ENCODE results near the gene FBXL19. TPM values are rescaled to one million over a fixed set of nuclear protein-coding genes. Genes with fewer than 3 reads are reported as not detected.

The FBXL19 gene
- total and polyA plus RNA-seq, 2 of the 8 experiments (the other 6 are each of a cell fraction or from before 2014, with no cell fraction given), result 47.2 to 72.2 TPM

DNA sequence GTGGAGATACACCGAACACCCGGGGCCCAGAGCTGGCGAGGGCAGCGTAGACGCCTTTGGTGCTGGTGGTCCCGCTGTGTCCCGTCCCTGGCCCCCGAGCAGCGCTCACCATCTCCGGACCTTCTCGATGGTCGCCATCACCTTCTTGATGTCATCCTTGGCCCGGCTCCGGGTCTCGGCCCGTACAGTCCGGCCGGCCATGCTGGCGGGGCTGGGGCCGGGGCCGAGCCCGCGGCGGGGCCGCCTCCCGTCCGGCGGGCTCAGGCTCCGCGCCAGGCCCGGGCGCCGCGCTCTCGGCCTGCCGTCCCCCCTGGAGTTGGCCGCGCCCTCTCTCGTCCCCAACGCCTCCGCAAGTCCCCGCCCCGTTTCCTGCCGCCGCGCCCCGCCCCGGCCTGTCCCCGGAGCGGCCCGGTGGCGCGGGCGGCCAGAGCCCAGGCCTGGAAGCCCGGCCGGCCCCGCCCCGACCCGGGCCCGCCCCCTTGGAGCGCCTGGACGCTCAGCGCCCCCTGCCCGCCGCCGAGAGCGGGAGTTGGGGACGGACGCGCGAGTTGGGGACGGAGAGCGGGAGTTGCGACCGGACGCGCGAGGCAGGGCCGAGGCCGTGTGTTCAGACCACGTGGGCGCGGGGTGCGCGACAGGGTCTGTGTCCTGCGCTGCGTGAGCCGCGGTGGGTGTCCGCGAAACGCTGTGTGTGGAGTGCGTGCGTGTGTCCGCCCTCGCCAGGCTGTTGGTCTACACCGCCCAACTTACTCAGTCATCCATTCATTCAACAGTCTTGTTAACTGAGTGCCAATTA, 29.4 kb upstream of the FBXL19 start, which contains the start of gene BCL7C:
BCL7C (minus strand) TSS at position 334 of the 796 bp plus-strand sequence; CDS start at position 201, 133 bp downstream.
- H2BK12ac ChIP-seq (ENCODE audit: low read depth, low read length), result peak within 1 kb of the TSS; percentile 100
- H3K9ac ChIP-seq (replicated peaks in 1 of 4; ENCODE audit: extremely low read depth in 1 of 4, low read depth in 3 of 4, low read length in 3 of 4), result peak within 1 kb of the TSS in 3 of 4 experiments; percentile 54 to 67 (median 63); a peak in 6 of 7 replicates
- WGBS, 2 experiments (ENCODE audit: extremely low coverage in 1 of 2, insufficient coverage in 1 of 2, insufficient read length in 1 of 2, insufficient replicate concordance in 2 of 2, low coverage in 1 of 2, low lambda C conversion rate in 2 of 2, missing lambda C conversion rate in 1 of 2), result 2% methylated on average over 57 of the region's 97 CpGs; no CpG with 5 or more reads in 1 of the 2 experiments
- H4K91ac ChIP-seq (replicated peaks; ENCODE audit: insufficient read length, low read length), result peak within 1 kb of the TSS; percentile 99
- H4K8ac ChIP-seq (ENCODE audit: extremely low read depth, insufficient read depth, low read length), result peak within 1 kb of the TSS; percentile 93
- H4K5ac ChIP-seq (ENCODE audit: insufficient read length, low read depth, low read length), result peak within 1 kb of the TSS; percentile 63
- H3K27me3 ChIP-seq (replicated peaks in 1 of 4; ENCODE audit: control insufficient read depth in 3 of 4, extremely low read depth in 1 of 4, insufficient read depth in 3 of 4, low read length in 3 of 4), result peaks cover 0 to 13% (median 7%) of the 10 kb centered on the region in 4 experiments; a peak in 5 of 7 replicates
- DNase-seq (ENCODE audit: low read depth in 1 of 2, low spot score in 2 of 2) (peak in 1 of 2 experiments; percentile 93), FAIRE-seq (no peak)
- H2BK5ac ChIP-seq (ENCODE audit: low read depth, low read length), result peak within 1 kb of the TSS; percentile 97
- H3K27ac ChIP-seq (ENCODE audit: low read depth, low read length), result no peak within 1 kb of the TSS; the same call in 1 of the 2 replicates
- CTCF ChIA-PET (ENCODE audit: partially characterized antibody), result interaction anchor here (1.0 to 3.2 kb wide), 4 partner anchors 7 to 49 kb away, joined by 3 to 16 read pairs (median 4); no protein-coding TSS in a partner anchor
- H3K4me1 ChIP-seq (replicated peaks in 1 of 4; ENCODE audit: control insufficient read depth in 3 of 4, insufficient read depth in 4 of 4, low read length in 3 of 4), result peaks cover 4 to 13% (median 12%) of the 10 kb centered on the region in 4 experiments
- H4K20me1 ChIP-seq (replicated peaks in 1 of 2; ENCODE audit: control insufficient read depth in 1 of 2, insufficient read depth in 2 of 2, low read length in 2 of 2), result peaks cover 0 to 4% of the 10 kb centered on the region in 2 experiments
- peak within 1 kb of the TSS; percentile 49 to 100 for H3K4me2 ChIP-seq (ENCODE audit: insufficient read depth in 1 of 2, low read depth in 2 of 2, low read length in 2 of 2)
- POLR2A ChIA-PET (ENCODE audit: partially characterized antibody), result interaction anchor here (0.8 to 3.9 kb wide), 10 partner anchors 9 to 117 kb away, joined by 3 to 25 read pairs (median 4); no protein-coding TSS in a partner anchor
- peak within 1 kb of the TSS; percentile 59 for H3K56ac ChIP-seq (replicated peaks; ENCODE audit: insufficient read length, low read depth, low read length)
- 0 out of 2 replicates have a peak within 1 kb of the TSS, but pooled peaks have one; percentile 34 for H2BK20ac ChIP-seq (ENCODE audit: low read length)
- peak within 1 kb of the TSS; percentile 97; the same call in 1 of the 2 replicates for H3K18ac ChIP-seq (ENCODE audit: extremely low read depth, low read length)
- peak within 1 kb of the TSS; percentile 94 for H2BK120ac ChIP-seq (replicated peaks; ENCODE audit: low read depth, low read length)
- peaks cover 15% of the 10 kb centered on the region for H3K23me2 ChIP-seq (ENCODE audit: low read depth, low read length)
- H3K4ac ChIP-seq (replicated peaks; ENCODE audit: insufficient read length, low read depth, low read length), result peak within 1 kb of the TSS; percentile 97
- no peaks in the 10 kb centered on the region for H3K9me3 ChIP-seq (ENCODE audit: insufficient read depth in 2 of 2, low read depth in 1 of 2, low read length in 1 of 2)
- H3K23ac ChIP-seq (ENCODE audit: insufficient read length), result no peak within 1 kb of the TSS
- H2AK5ac ChIP-seq (ENCODE audit: low read depth, low read length), result 0 out of 2 replicates have a peak within 1 kb of the TSS, but pooled peaks have one; percentile 46
- no peak within 1 kb of the TSS for H3K14ac ChIP-seq (ENCODE audit: insufficient read length)
- H3K79me1 ChIP-seq (ENCODE audit: low read depth, low read length), result peaks cover under 1% of the 10 kb centered on the region; the same call in 1 of the 2 replicates
- no peaks in the 10 kb centered on the region for H3K79me2 ChIP-seq (ENCODE audit: control insufficient read depth in 1 of 2, insufficient read depth in 2 of 2, low read length in 2 of 2)
- peak within 1 kb of the TSS; percentile 100; the same call in 1 of the 2 replicates for H2BK15ac ChIP-seq (ENCODE audit: low read length)
- H2AFZ ChIP-seq (ENCODE audit: low read length), result peak within 1 kb of the TSS; percentile 69; the same call in 1 of the 2 replicates
- peaks cover 0 to 4% (median 0%) of the 10 kb centered on the region in 4 experiments; a peak in 2 of 8 replicates for H3K36me3 ChIP-seq (ENCODE audit: control insufficient read depth in 2 of 4, insufficient read depth in 4 of 4, low read length in 3 of 4)
- H3K4me3 ChIP-seq (ENCODE audit: extremely low read depth in 1 of 4, insufficient read depth in 2 of 4, low read depth in 3 of 4, low read length in 4 of 4), result peak within 1 kb of the TSS; percentile 60 to 73 (median 67)
- TF ChIP-seq PHF8 (conservative IDR thresholded peaks at IDR 0.05; ENCODE audit: low read depth, low read length) (peak; percentile 60), CREB1 (IDR thresholded peaks at IDR 0.05) (0 out of 2 replicates have a peak, but pooled peaks have one; percentile 28), TAF1 (IDR thresholded peaks at IDR 0.05; ENCODE audit: low read depth, low read length) (peak; percentile 43), POLR2A (IDR thresholded peaks at IDR 0.05; ENCODE audit: control extremely low read depth in 1 of 2, low read depth in 2 of 2, low read length in 2 of 2) (peak in 1 of 2 experiments; percentile 43; a peak in 2 of 3 replicates), NANOG (IDR thresholded peaks at IDR 0.05; ENCODE audit: insufficient read depth, low read depth, low read length, poor library complexity, severe bottlenecking) (no peak), RFX5 (IDR thresholded peaks at IDR 0.05; ENCODE audit: borderline replicate concordance, low read depth, low read length) (no peak), HDAC2 (IDR thresholded peaks at IDR 0.05; ENCODE audit: borderline replicate concordance in 1 of 2, low read depth in 2 of 2, low read length in 2 of 2) (no peak; a peak in 1 of 4 replicates), BRCA1 (IDR thresholded peaks at IDR 0.05; ENCODE audit: low read depth, low read length) (peak; percentile 61; the same call in 1 of the 2 replicates), CBX5 (IDR thresholded peaks at IDR 0.05; ENCODE audit: low read depth, low read length) (no peak), CHD1 (IDR thresholded peaks at IDR 0.05; ENCODE audit: low read depth, low read length) (no peak)
